Esophagus squamous epithelium (tissue), 4 donors: Measurements from ENCODE around the gene ESRRB.

Source experiments
- CTCF ChIP-seq, 6 experiments: fragments of 450-650 bp in 4 of 6; fragments of 200-600 bp in 2 of 6; sonication (generic) in 2 of 6; IDR thresholded peaks; one replicate each; pipeline ENCODE4 v1.5.1; 2016 to 2019; ENCODE audit warnings: antibody characterized with exemption in 6 of 6, mild to moderate bottlenecking in 4 of 6, moderate library complexity in 4 of 6
- POLR2A ChIP-seq, 4 donors: fragments of 450-650 bp; IDR thresholded peaks; one replicate each; pipeline ENCODE4 v1.6.1; 2017; ENCODE audit warnings: antibody characterized with exemption in 4 of 4, mild to moderate bottlenecking in 4 of 4, moderate library complexity in 3 of 4

- TF ChIP-seq CTCF (IDR thresholded peaks at IDR 0.05), result no peak
- no peak for TF ChIP-seq POLR2A (IDR thresholded peaks at IDR 0.05)
Measured at GRCh38 chr14:76497550-76498462, 121.9 kb downstream of the ESRRB start.
